OCI-LY7 (cell line): Measurements from ENCODE around the gene RANBP17. TPM values are rescaled to one million over a fixed set of nuclear protein-coding genes. Genes with fewer than 3 reads are reported as not detected.
"Not testable (repeated sequence)": the region's sequence is repeated elsewhere in the genome, so short reads cannot be mapped to it uniquely, and the experiment has no call there.

Experiments used
- BruUV-seq: library from RNA; stranded (reverse); fragments of 400-500 nt; replicated peaks from 2 replicates; lab custom pipeline; 2021; lab: Mats Ljungman, UMichigan
- CTCF ChIA-PET: fragments of 300-600 bp; sonication (Branson Sonifier 250); formaldehyde crosslinking; loops from one replicate; lab custom pipeline; 2022; ENCODE audit warnings: antibody characterized with exemption; ENCODE audit not compliant: unreplicated experiment; lab: Charles Lee
- POLR2A ChIA-PET: fragments of 300-600 bp; sonication (Branson Sonifier 250); formaldehyde crosslinking; loops from one replicate; lab custom pipeline; 2022; ENCODE audit warnings: antibody characterized with exemption; lab: Charles Lee
- DNase-seq: peaks from one replicate; pipeline ENCODE4 v3.0.0-alpha.2; 2015; ENCODE audit warnings: low spot score
- H2AFZ ChIP-seq: fragments of 200-600 bp; sonication (generic), shearing (Covaris generic); 2 replicates; pipeline ENCODE4 v1.6.1; 2014; ENCODE audit warnings: mild to moderate bottlenecking, antibody characterized with exemption, low read length, moderate library complexity
- H3K27ac ChIP-seq: fragments of 200-600 bp; sonication (generic); 2 replicates; pipeline ENCODE4 v1.5.1; 2014; ENCODE audit warnings: mixed run types, low read depth, mild to moderate bottlenecking, moderate library complexity, low read length, inconsistent platforms; ENCODE audit not compliant: poor library complexity, severe bottlenecking
- H3K36me3 ChIP-seq: fragments of 200-600 bp; sonication (generic); 2 replicates; pipeline ENCODE4 v1.6.1; 2014; ENCODE audit warnings: mild to moderate bottlenecking, antibody characterized with exemption, low read length, moderate library complexity, mixed read lengths; ENCODE audit not compliant: insufficient read depth
- H3K4me1 ChIP-seq: fragments of 200-600 bp; sonication (generic); 2 replicates; pipeline ENCODE4 v1.5.1; 2014; ENCODE audit warnings: mild to moderate bottlenecking, low read length; ENCODE audit not compliant: insufficient read depth, poor library complexity, severe bottlenecking
- H3K4me2 ChIP-seq: fragments of 200-600 bp; sonication (generic); 2 replicates; pipeline ENCODE4 v1.6.1; 2014; ENCODE audit warnings: mild to moderate bottlenecking, low read length
- H3K4me3 ChIP-seq: fragments of 200-600 bp; sonication (generic); 2 replicates; pipeline ENCODE4 v1.5.1; 2014; ENCODE audit warnings: mild to moderate bottlenecking, low read depth, low read length; ENCODE audit not compliant: poor library complexity, severe bottlenecking
- H3K79me2 ChIP-seq: fragments of 200-600 bp; sonication (generic); 2 replicates; pipeline ENCODE4 v1.6.1; 2016; ENCODE audit warnings: low read depth, mild to moderate bottlenecking, low read length, moderate library complexity, mixed read lengths; ENCODE audit not compliant: insufficient read depth
- H3K9me2 ChIP-seq: fragments of 200-600 bp; sonication (generic); 2 replicates; pipeline ENCODE4 v1.6.1; 2016; ENCODE audit warnings: mild to moderate bottlenecking, low read length, mixed read lengths; ENCODE audit not compliant: insufficient read depth
- H3K9me3 ChIP-seq: fragments of 200-600 bp; sonication (generic); 2 replicates; pipeline ENCODE4 v1.6.1; 2014; ENCODE audit warnings: mild to moderate bottlenecking, mixed run types, low read length, mixed read lengths
- H4K20me1 ChIP-seq: fragments of 200-600 bp; sonication (generic); 2 replicates; pipeline ENCODE4 v1.6.1; 2014; ENCODE audit warnings: mild to moderate bottlenecking, antibody characterized with exemption, low read length, moderate library complexity, mixed read lengths; ENCODE audit not compliant: insufficient read depth
- CTCF ChIP-seq: fragments of 200-600 bp; sonication (generic); conservative IDR thresholded peaks from 2 replicates; pipeline ENCODE4 v1.5.1; 2014; ENCODE audit warnings: mild to moderate bottlenecking, antibody characterized with exemption, low read length, moderate library complexity, mixed read lengths
- EZH2phosphoT487 ChIP-seq: fragments of 200-600 bp; sonication (generic); IDR thresholded peaks from 2 replicates; pipeline ENCODE4 v1.6.1; 2018; ENCODE audit warnings: low read depth, borderline replicate concordance, mild to moderate bottlenecking, mixed run types, antibody characterized with exemption, low read length, moderate library complexity, mixed read lengths
- intact Hi-C: fragments of 100-400 bp; cut with micrococcal nuclease; formaldehyde crosslinking; loops from one replicate; pipeline ENCODE4 v1.10.0; 2022; ENCODE audit not compliant: unreplicated experiment
- total RNA-seq, 2 experiments: library from RNA; depleted of rRNA in 1 of 2; stranded (reverse); fragments of >200 nt in 1 of 2; shearing (Covaris generic) in 1 of 2; gene quantifications; 2 replicates each; pipeline ENCODE4 v1.2.3, GENCODE V29; 2014 to 2022

RANBP17 gene
- total RNA-seq, 2 experiments from 2014 or later: not detected

DNA sequence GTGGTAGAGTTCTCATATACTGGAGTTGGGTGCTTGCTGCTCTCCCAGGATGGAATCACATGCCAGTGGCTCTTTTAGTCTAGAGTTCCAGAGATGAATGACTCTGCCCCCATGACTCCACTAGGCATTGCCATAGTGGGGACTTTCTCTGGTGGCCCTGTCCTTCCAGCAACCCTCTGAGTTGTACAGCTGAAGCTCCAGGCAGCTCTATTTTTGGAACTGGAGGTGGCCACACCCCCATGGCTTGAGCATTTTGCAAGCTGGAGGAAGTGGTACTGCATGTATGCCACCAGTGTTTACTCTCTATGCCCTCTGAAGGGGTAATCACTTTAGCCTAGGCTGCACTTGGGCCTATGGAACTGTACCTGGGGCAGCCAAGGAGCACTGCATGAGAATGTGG lies 112.6 kb downstream of the RANBP17 start:
- Histone ChIP-seq H3K4me3 (no peak overlapping the region), H3K79me2 (no peaks in the 10 kb centered on the region), H3K4me1 (no peaks in the 10 kb centered on the region), H3K4me2 (no peak overlapping the region), H3K9me3 (no peaks in the 10 kb centered on the region), H3K9me2 (no peaks in the 10 kb centered on the region), H3K27ac (no peak overlapping the region), H4K20me1 (no peaks in the 10 kb centered on the region), H2AFZ (no peak overlapping the region), H3K36me3 (no peaks in the 10 kb centered on the region)
- ChIA-PET POLR2A (no interaction called here), CTCF (no interaction called here)
- DNase-seq: no peak
- BruUV-seq: no TSS peak
- intact Hi-C loops: no loop called here
- TF ChIP-seq CTCF (no peak), EZH2phosphoT487 (no peak)

- BruUV-seq, H3K9me3 ChIP-seq, H3K9me2 ChIP-seq, H3K4me1 ChIP-seq, H3K79me2 ChIP-seq, CTCF ChIA-PET, H3K4me3 ChIP-seq, H3K36me3 ChIP-seq, POLR2A ChIA-PET, H2AFZ ChIP-seq, H3K27ac ChIP-seq, H3K4me2 ChIP-seq, DNase-seq, intact Hi-C loops, H4K20me1 ChIP-seq: not testable (repeated sequence)
Observed at GRCh38 chr5:170980261-170980660, 118.4 kb downstream of the RANBP17 start.

DNA sequence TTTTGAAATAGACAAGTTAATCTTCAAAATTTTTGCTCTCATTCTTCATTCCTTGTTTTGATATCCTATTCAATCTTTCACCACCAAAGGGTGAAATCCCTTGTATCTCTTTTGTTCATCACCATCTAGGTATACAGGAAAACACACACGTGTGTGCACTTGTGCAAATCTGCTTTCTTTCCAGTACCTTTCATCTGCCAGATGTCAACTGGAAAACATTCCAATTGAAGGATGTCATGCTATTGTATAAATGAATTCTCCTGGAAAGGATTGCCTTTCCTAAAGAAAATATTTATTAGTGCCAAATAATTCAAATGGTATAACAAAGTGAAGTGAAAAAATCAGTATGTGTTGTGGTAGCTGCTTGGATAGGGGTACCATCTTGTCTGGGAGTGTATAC lies 123.7 kb downstream of the RANBP17 start:
- no peak overlapping the region for H3K27ac ChIP-seq
- ChIA-PET POLR2A (no interaction called here), CTCF (no interaction called here)
- BruUV-seq: no TSS peak
- no peaks in the 10 kb centered on the region for H4K20me1 ChIP-seq
- no peaks in the 10 kb centered on the region for H3K36me3 ChIP-seq
- H3K4me2 ChIP-seq: no peak overlapping the region
- TF ChIP-seq CTCF (no peak), EZH2phosphoT487 (no peak)
- no peak overlapping the region for H3K4me3 ChIP-seq
- no peaks in the 10 kb centered on the region for H3K79me2 ChIP-seq
- intact Hi-C loops: no loop called here
- no peaks in the 10 kb centered on the region for H3K4me1 ChIP-seq
- DNase-seq: no peak
- no peak overlapping the region for H2AFZ ChIP-seq
- no peaks in the 10 kb centered on the region for H3K9me3 ChIP-seq
- no peaks in the 10 kb centered on the region for H3K9me2 ChIP-seq
